A673 (cell line): Measurements from ENCODE around the gene ACSF2. TPM values are rescaled to one million over a fixed set of nuclear protein-coding genes. Genes with fewer than 3 reads are reported as not detected.

Source experiments
- Bru-seq: library from RNA; stranded (reverse); fragments of 400-500 nt; gene quantifications from one replicate; lab custom pipeline; 2021; lab: Mats Ljungman, UMichigan
- BruChase-seq, 2 experiments: library from RNA; stranded (reverse); fragments of 400-500 nt; gene quantifications; one replicate each; lab custom pipeline; 2021; lab: Mats Ljungman, UMichigan
- BruUV-seq: library from RNA; stranded (reverse); fragments of 400-500 nt; replicated peaks from 2 replicates; lab custom pipeline; 2021; lab: Mats Ljungman, UMichigan
- CTCF ChIA-PET: fragments of 300-600 bp; sonication (Branson Sonifier 250); formaldehyde crosslinking; loops from one replicate; lab custom pipeline; 2022; ENCODE audit warnings: antibody characterized with exemption; lab: Charles Lee
- POLR2A ChIA-PET: fragments of 300-600 bp; sonication (Branson Sonifier 250); formaldehyde crosslinking; loops from one replicate; lab custom pipeline; 2022; ENCODE audit warnings: antibody characterized with exemption; ENCODE audit not compliant: low non-redundant PET; lab: Charles Lee
- DNase-seq: peaks from one replicate; pipeline ENCODE4 v3.0.0-alpha.2; 2015; ENCODE audit warnings: low spot score
- H3K27ac ChIP-seq: fragments of 200-600 bp; sonication (generic); 2 replicates; pipeline ENCODE4 v1.5.1; 2016; ENCODE audit warnings: mixed run types, low read depth, mild to moderate bottlenecking, mixed read lengths, antibody characterized with exemption, low read length; ENCODE audit not compliant: poor library complexity, severe bottlenecking
- H3K27me3 ChIP-seq: fragments of 200-600 bp; sonication (generic); replicated peaks from 2 replicates; pipeline ENCODE4 v1.6.1; 2017; ENCODE audit warnings: mixed run types, low read depth, mild to moderate bottlenecking, mixed read lengths, antibody characterized with exemption, low read length; ENCODE audit not compliant: insufficient read depth, poor library complexity
- H3K36me3 ChIP-seq: fragments of 200-600 bp; sonication (generic); 2 replicates; pipeline ENCODE4 v1.6.1; 2016; ENCODE audit warnings: mixed run types, mild to moderate bottlenecking, mixed read lengths, antibody characterized with exemption, low read length; ENCODE audit not compliant: insufficient read depth, poor library complexity, severe bottlenecking
- H3K4me1 ChIP-seq: fragments of 200-600 bp; sonication (generic); 2 replicates; pipeline ENCODE4 v1.6.1; 2017; ENCODE audit warnings: mixed run types, mild to moderate bottlenecking, mixed read lengths, antibody characterized with exemption, low read length; ENCODE audit not compliant: insufficient read depth, poor library complexity, severe bottlenecking
- H3K4me3 ChIP-seq: fragments of 200-600 bp; sonication (generic); 2 replicates; pipeline ENCODE4 v1.5.1; 2016; ENCODE audit warnings: low read depth, mixed run types, mild to moderate bottlenecking, mixed read lengths, low read length; ENCODE audit not compliant: poor library complexity, severe bottlenecking
- H3K9me3 ChIP-seq: fragments of 200-600 bp; sonication (generic); 2 replicates; pipeline ENCODE4 v1.6.1; 2016; ENCODE audit warnings: mixed run types, low read depth, mild to moderate bottlenecking, mixed read lengths, antibody characterized with exemption, low read length; ENCODE audit not compliant: poor library complexity, severe bottlenecking
- CTCF ChIP-seq: fragments of 300-800, 200-600 bp; sonication (generic); conservative IDR thresholded peaks from 2 replicates; pipeline ENCODE4 v1.5.1; 2017; ENCODE audit warnings: low read depth, mild to moderate bottlenecking, antibody characterized with exemption, low read length, moderate library complexity, mixed read lengths
- EZH2 ChIP-seq: fragments of 200-600 bp; sonication (generic); IDR thresholded peaks from 2 replicates; pipeline ENCODE4 v1.6.1; 2017; ENCODE audit warnings: borderline replicate concordance, low read depth, mild to moderate bottlenecking, mixed read lengths, antibody characterized with exemption, low read length; ENCODE audit not compliant: poor library complexity, severe bottlenecking
- intact Hi-C: fragments of 100-400 bp; cut with micrococcal nuclease; formaldehyde crosslinking; loops from one replicate; pipeline ENCODE4 v1.10.0; 2022; ENCODE audit not compliant: unreplicated experiment
- long read RNA-seq: library from polyadenylated mRNA; stranded (forward); transcript quantifications from one replicate; pipeline ENCODE4 v2.0.0, GENCODE V29; 2022
- total RNA-seq: library from RNA; stranded (reverse); gene quantifications from 2 replicates; pipeline ENCODE4 v1.2.3, GENCODE V29; 2021

The ACSF2 gene
- 4.1 and 9.2 TPM in 2 replicates for total RNA-seq
- percentile 39 among the genes with signal in this experiment for Bru-seq, nascent RNA
- BruChase-seq, experiment 1, labeled RNA remaining after a 2-hour chase: percentile 43 among the genes with signal in this experiment
- BruChase-seq, experiment 2, labeled RNA remaining after a 6-hour chase: percentile 40 among the genes with signal in this experiment
- long read RNA-seq, transcript ACSF2-201 (16 exons, 2,235 nt): major isoform, 10 of 18 reads
- long read RNA-seq, partial matches to known transcripts: 4 of 18 reads
- long read RNA-seq, other reads (novel, unspliced or antisense): 4 of 18 reads

- TF ChIP-seq EZH2 (no peak), CTCF (no peak)
- no TSS peak for BruUV-seq
- intact Hi-C loops: no loop called here
- H3K36me3 ChIP-seq: no peaks in the 10 kb centered on the region
- ChIA-PET CTCF (interaction anchor here (0.7 kb wide), 1 partner anchor 28 kb away, joined by 5 read pairs; the partner anchor contains the start of gene LRRC59), POLR2A (no interaction called here)
- H3K9me3 ChIP-seq: no peaks in the 10 kb centered on the region
- DNase-seq: peak; percentile 71
- H3K27ac ChIP-seq: no peak within 1 kb of the TSS
- H3K4me1 ChIP-seq: peaks cover 37% of the 10 kb centered on the region
- no peaks in the 10 kb centered on the region for H3K27me3 ChIP-seq
- H3K4me3 ChIP-seq: peak within 1 kb of the TSS; percentile 57
These were observed at the start of gene ACSF2 for GRCh38 chr17:50425682-50426471. TSS of gene ACSF2 (plus strand) at chr17:50426218. CDS start at chr17:50426262, 44 bp downstream.

GRCh38 chr17:50379351-50380132, 46.5 kb upstream of the ACSF2 start:
- Histone ChIP-seq H3K27ac (no peak overlapping the region), H3K4me1 (no peaks in the 10 kb centered on the region), H3K9me3 (no peaks in the 10 kb centered on the region), H3K36me3 (peaks cover 62% of the 10 kb centered on the region), H3K4me3 (no peak overlapping the region), H3K27me3 (no peaks in the 10 kb centered on the region)
- TF ChIP-seq EZH2 (no peak), CTCF (no peak)
- intact Hi-C loops: loop anchor here (10.0 kb wide), 1 partner anchor 95 kb away; the partner anchor contains the start of gene RSAD1
- no TSS peak for BruUV-seq
- no peak for DNase-seq
- ChIA-PET POLR2A (interaction anchor here (0.9 kb wide), 1 partner anchor 12 kb away, joined by 3 read pairs; no protein-coding TSS in a partner anchor), CTCF (no interaction called here)
